GM23338 (cell line): ENCODE measurements around the gene TMEM229A.

ENCODE experiments used
- CTCF ChIP-seq, 2 experiments: fragments of 200-600 bp in 1 of 2; sonication (generic) in 1 of 2; conservative IDR thresholded peaks; 2 replicates each; pipeline versions ENCODE4 v1.5.1 to v1.6.1; 2016 to 2017; ENCODE audit warnings: antibody characterized with exemption in 2 of 2, low read depth in 2 of 2, mild to moderate bottlenecking in 2 of 2, moderate library complexity in 1 of 2
- ETS1 ChIP-seq: IDR thresholded peaks from 2 replicates; pipeline ENCODE4 v1.6.1; 2016; ENCODE audit warnings: antibody characterized with exemption
- EZH2 ChIP-seq: fragments of 200-600 bp; sonication (generic); IDR thresholded peaks from one replicate; pipeline ENCODE4 v1.8.0; 2017; ENCODE audit warnings: antibody characterized with exemption, mild to moderate bottlenecking, low read depth; ENCODE audit not compliant: unreplicated experiment
- EZH2phosphoT487 ChIP-seq: fragments of 200-600 bp; sonication (generic); IDR thresholded peaks from one replicate; pipeline ENCODE4 v1.8.1; 2018; ENCODE audit warnings: antibody characterized with exemption; ENCODE audit not compliant: unreplicated experiment
- JUNB ChIP-seq: IDR thresholded peaks from one replicate; pipeline ENCODE4 v1.6.1; 2016; ENCODE audit warnings: antibody characterized with exemption; ENCODE audit not compliant: unreplicated experiment
- POLR2AphosphoS5 ChIP-seq: IDR thresholded peaks from 2 replicates; pipeline ENCODE4 v1.6.1; 2016; ENCODE audit warnings: antibody characterized with exemption, low read depth
- ZNF331 ChIP-seq: fragments of 250-450 bp; sonication (Bioruptor Pico); IDR thresholded peaks from 2 replicates; pipeline ENCODE4 v1.5.0; 2020; ENCODE audit warnings: low read depth, mild to moderate bottlenecking, moderate library complexity

- TF ChIP-seq EZH2 (no peak), POLR2AphosphoS5 (no peak), CTCF (conservative IDR thresholded peaks at IDR 0.05; ENCODE audit: low read depth in 2 of 2) (no peak), EZH2phosphoT487 (no peak), ZNF331 (no peak), ETS1 (no peak), JUNB (no peak)
Measured at GRCh38 chr7:123994449-123994848, 38.4 kb downstream of the TMEM229A start.
